T47D (cell line): ENCODE measurements around the gene FBXL13.

ENCODE experiments used
- DNase-seq, 2 experiments: peaks; one replicate each; pipeline versions ENCODE4 v3.0.0 to v3.0.0-alpha.2; 2011 to 2012; ENCODE audit warnings: low read depth in 1 of 2, low spot score in 1 of 2
- JUND ChIP-seq: IDR thresholded peaks from 2 replicates; pipeline ENCODE4 v1.6.1; 2012; ENCODE audit warnings: low read depth
- in situ Hi-C: cut with HindIII; loops from 2 replicates; pipeline ENCODE4 v1.10.0; 2016; ENCODE audit warnings: low sequenced_read_pairs, low pct_unique_long_range_greater_than_20kb

FBXL13 gene

DNA sequence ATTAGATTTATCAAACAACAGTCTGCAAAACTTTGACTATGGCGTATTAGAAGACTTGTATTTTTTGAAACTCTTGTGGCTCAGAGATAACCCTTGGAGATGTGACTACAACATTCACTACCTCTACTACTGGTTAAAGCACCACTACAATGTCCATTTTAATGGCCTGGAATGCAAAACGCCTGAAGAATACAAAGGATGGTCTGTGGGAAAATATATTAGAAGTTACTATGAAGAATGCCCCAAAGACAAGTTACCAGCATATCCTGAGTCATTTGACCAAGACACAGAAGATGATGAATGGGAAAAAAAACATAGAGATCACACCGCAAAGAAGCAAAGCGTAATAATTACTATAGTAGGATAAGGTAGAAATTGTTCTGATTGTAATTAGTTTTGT lies 130.4 kb downstream of the FBXL13 start:
- TF ChIP-seq JUND: no peak
- no peak for DNase-seq
- in situ Hi-C loops: no loop called here

DNA sequence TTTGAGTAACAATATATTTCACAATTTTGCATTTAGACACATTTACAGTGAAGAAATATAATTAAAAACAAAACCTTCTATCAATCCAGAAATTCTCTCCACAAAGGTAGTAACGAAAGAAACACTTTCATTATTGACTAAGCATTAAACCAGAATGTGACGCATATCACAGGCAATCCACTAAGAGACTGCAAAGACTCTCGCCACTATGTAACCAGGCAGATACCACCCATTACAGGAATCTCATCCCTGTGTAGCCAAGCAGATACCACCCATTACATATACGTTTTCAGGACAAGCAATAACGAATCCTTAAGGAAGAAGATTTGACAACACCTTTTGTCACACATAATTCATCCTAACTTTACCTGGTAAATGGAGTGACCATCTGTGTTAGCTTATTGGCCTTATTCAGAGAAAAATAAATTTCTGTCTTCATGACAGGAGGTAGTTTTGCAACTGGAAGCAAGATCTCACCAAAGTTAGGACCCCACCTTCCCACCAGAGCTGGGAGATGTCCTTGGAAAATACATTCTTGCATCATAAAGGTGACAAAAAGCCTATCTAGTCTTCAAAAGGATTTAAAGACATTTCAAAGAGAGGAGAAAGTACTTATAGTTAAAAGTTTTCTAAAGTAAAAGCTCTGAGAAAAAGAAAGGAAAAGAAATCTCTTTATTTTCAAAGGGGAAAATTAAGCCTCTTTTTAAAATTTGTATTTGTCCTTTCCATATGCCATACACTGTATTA lies 131.0 kb downstream of the FBXL13 start:
- DNase-seq: no peak
- in situ Hi-C loops: no loop called here

DNA sequence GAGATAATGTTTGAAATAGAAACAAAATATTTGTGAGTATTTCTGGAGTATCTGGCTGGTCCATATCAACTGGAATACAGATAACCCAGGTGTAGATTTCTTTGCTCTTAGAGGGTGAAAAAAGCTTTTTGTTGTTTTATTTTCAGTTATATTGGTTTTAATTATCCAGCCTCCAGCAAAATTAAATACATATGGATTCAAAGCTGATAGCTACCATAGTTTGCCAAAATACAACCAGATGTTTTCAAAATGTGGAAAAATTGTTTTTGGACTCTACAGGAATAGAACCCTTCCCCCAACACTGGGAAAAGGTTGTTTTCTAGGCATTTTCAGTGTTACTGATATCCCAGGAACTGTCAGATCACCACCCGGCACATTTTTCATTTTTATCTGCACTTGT lies 131.7 kb downstream of the FBXL13 start:
- in situ Hi-C loops: no loop called here
- DNase-seq: no peak
- TF ChIP-seq JUND: no peak

More for the DNA sequence above, 131.0 kb downstream of the FBXL13 start:
- TF ChIP-seq JUND: no peak

DNA sequence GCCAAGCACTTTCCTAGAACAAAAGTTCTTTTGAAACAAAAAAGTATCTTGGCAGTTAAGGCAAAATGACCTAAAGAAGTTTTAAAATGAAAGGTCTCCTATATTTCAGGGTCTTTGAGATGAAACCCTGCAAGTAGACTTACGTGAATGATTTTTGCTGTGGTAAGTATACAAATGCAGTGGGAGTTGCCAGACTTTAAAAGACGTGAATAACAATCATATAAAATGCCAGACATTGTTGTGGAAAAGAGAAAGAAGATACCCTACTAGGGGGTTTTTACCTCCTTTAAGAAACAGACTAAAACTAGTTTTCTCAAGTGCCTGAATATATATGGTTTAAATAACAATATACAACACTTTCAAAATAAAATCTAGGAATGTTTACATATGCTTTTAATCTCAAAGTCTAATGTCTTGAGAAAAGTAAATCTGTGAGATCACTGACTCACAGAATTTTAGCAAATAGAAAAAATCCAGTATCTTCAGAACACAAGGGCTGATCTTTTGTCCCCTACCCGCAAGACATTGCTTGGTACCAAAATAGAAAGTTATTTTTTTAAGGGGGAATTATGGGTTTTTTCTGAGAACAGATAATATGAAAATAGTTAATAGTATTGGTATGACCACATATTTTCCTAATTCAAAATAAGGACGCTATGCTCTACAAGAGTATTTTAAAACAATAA lies 132.3 kb downstream of the FBXL13 start:
- in situ Hi-C loops: no loop called here
- no peak for DNase-seq
- TF ChIP-seq JUND: no peak

DNA sequence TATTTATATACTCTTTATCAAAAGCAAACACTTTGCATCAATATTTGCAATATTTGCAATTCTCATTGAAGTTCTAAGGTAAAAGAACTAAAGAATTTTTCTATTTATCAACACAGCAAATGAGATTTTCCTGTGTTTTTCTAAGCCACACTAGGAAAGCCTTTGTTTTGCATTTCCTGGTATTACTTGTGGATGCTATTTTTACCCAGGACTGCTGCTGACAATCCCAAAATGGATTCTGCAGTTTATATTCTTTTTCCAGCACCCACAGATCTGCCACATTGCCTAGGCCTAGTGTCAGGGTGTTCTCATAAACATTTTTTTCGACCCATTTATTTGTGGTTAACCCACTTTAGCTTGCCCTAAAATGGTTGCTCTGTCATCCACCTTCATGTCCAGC lies 135.9 kb downstream of the FBXL13 start:
- TF ChIP-seq JUND: no peak
- in situ Hi-C loops: no loop called here
- DNase-seq: no peak

DNA sequence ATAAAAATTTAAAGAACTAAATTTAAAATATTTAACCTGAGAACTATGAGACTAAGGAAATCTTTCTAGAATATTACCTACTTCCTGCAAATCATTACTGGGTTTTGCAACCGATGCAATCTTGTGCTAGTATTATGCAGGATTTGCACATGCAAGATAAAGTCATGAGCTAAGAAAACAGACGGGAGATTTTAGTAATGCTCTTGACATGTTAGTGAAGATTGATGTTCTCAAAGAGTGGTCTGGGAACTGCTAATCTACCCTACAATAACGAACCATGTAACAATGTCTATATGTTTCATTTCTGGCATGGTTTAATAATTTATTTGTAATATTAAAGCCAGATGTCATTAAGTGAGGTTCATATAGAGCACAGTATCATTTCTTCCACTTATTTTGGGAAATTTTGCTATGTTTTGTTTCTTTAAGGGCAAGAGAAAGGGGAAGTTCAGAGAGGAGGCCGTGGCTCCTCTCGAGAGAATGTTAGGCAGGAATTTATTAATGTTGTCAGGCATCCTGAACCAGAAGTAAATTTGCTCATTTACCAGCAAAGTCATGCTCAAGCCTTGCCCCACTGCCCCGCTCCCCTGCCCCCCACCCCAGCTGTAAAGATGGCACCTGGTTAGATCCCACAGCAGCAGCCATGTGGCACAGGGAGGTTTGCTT lies 139.0 kb downstream of the FBXL13 start:
- in situ Hi-C loops: no loop called here
- DNase-seq: no peak
- TF ChIP-seq JUND: no peak

DNA sequence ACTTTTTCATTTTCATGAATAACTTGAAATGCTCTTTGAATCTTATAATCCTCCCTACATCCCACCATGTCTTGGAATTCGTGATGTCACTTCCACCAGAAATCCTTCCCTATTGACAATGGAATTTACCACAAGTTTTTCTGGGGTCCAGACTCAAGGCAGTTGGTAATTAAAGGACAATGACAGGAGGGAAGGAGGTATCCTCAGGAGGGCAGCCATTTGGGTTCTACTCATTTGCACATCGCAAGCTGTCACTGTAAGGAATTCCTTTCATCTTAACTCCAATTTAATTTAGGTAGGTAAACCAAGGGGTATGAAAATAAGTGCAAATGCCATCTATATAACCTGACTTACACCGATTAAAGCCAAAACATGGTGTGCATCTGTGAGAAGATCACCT lies 139.9 kb downstream of the FBXL13 start:
- in situ Hi-C loops: no loop called here
- TF ChIP-seq JUND: no peak
- DNase-seq: no peak

DNA sequence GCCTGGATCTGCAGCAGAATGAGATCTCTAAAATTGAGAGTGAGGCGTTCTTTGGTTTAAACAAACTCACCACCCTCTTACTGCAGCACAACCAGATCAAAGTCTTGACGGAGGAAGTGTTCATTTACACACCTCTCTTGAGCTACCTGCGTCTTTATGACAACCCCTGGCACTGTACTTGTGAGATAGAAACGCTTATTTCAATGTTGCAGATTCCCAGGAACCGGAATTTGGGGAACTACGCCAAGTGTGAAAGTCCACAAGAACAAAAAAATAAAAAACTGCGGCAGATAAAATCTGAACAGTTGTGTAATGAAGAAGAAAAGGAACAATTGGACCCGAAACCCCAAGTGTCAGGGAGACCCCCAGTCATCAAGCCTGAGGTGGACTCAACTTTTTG lies 140.4 kb downstream of the FBXL13 start:
- in situ Hi-C loops: no loop called here
- no peak for DNase-seq
- TF ChIP-seq JUND: no peak

DNA sequence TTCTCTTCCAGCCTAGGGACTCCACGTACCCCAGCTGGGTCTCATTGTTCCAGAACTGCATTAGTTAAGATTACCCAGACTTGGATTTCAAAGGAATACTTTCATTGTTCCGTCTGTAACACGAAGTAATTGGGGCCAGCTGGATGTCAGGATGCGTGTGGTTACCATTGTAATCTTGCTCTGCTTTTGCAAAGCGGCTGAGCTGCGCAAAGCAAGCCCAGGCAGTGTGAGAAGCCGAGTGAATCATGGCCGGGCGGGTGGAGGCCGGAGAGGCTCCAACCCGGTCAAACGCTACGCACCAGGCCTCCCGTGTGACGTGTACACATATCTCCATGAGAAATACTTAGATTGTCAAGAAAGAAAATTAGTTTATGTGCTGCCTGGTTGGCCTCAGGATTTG lies 140.8 kb downstream of the FBXL13 start:
- no peak for TF ChIP-seq JUND
- no peak for DNase-seq
- in situ Hi-C loops: no loop called here

DNA sequence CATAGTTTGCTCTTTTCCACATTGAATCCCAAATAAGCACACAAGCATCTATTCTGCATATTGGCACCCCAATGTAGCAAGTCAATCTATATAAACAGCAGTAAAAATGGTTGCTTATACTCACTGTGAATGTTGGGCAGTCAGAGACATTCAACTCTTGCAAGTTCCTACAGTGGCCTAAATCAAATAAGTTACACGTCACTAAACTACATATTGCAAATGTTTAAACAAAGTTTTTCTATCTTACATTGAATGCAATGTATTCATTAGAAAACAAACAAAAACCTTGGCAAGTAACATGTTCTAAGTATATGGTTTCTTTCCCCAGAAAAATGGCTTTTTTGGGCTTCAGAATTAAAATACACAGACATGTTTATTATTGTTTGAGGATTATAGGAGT lies 142.8 kb downstream of the FBXL13 start:
- in situ Hi-C loops: no loop called here
- TF ChIP-seq JUND: no peak
- no peak for DNase-seq

DNA sequence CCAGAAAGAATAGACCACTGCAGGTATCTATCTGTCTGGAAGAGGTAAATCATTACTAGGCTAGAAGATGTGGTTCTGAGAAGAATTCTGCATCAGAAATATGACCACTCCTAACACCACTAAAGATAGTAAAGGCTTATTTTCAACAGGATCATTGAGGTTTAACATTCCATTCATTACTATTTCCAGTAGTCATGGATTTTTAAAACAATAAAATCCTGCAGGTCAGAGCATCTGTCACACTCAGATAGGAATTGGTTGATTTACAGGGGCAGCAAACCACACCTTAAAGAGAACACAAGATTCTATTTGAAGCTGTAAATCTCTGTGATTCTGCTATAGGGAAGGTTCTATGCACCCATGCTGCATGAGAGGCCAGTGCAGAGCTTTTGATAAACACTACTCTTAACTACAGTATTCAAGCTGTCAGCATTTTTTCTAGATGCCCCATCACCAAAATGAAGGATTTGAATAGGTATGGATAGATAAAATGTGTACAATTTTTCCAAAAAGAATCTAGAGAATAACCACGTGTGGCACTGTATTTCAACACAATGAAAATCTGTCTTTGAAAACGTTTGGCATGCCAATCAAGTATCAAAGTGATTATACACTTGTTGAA lies 147.2 kb downstream of the FBXL13 start:
- DNase-seq: no peak
- in situ Hi-C loops: no loop called here
- TF ChIP-seq JUND: no peak

DNA sequence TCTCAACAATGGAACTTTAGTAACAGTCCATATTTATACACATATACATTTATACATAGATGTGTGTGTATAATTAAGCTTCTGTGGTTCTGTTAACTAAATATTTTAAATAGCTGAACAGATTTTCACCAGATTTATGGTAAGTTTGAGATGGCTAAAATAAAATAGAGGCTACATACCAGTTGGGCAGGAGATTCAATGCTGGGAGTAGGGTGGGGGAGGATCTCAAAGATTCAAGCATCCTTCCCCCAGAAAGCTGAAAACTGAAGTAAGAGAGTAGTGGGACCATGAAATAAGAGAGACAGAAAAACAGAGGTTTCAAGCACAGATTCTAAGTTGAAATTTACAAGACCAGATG lies 147.8 kb downstream of the FBXL13 start:
- in situ Hi-C loops: no loop called here
- no peak for TF ChIP-seq JUND
- no peak for DNase-seq
